IMR-90 (cell line): ENCODE measurements around the gene TAP2. TPM values are rescaled to one million over a fixed set of nuclear protein-coding genes. Genes with fewer than 3 reads are reported as not detected.

Source experiments
- ATAC-seq: fragments of 200-7000 bp; cut with Tn5 transposase; 2 replicates; pipeline ENCODE4 v1.9.1; 2020; ENCODE audit warnings: low read depth, mild to moderate bottlenecking, moderate library complexity
- BruUV-seq: library from RNA; stranded (reverse); fragments of 400-500 nt; replicated peaks from 2 replicates; lab custom pipeline; 2021; lab: Mats Ljungman, UMichigan
- CTCF ChIA-PET: fragments of 300-600 bp; formaldehyde crosslinking; extraction: SDS; loops from one replicate; lab custom pipeline; 2021; ENCODE audit warnings: antibody characterized with exemption; lab: Yijun Ruan, JAX
- POLR2A ChIA-PET: fragments of 300-600 bp; sonication (Branson Sonifier 250); formaldehyde crosslinking; loops from one replicate; lab custom pipeline; 2022; ENCODE audit warnings: antibody characterized with exemption; ENCODE audit not compliant: unreplicated experiment; lab: Charles Lee
- DNase-seq: peaks from one replicate; pipeline ENCODE4 v3.0.0; 2013
- H2AFZ ChIP-seq: replicated peaks from 2 replicates; pipeline ENCODE3; 2013; ENCODE audit warnings: low read length, mild to moderate bottlenecking; ENCODE audit not compliant: poor library complexity
- H2AK5ac ChIP-seq: 2 replicates; pipeline ENCODE4 v1.6.1; 2013; ENCODE audit warnings: low read depth, low read length, inconsistent platforms
- H2AK9ac ChIP-seq: replicated peaks from 2 replicates; pipeline ENCODE3; 2013; ENCODE audit warnings: mild to moderate bottlenecking, low read depth, low read length, moderate library complexity; ENCODE audit not compliant: poor library complexity
- H2BK120ac ChIP-seq: 2 replicates; pipeline ENCODE4 v1.6.1; 2013; ENCODE audit warnings: low read depth, low read length, inconsistent platforms
- H2BK15ac ChIP-seq: 3 replicates; pipeline ENCODE4 v1.6.1; 2013; ENCODE audit warnings: low read depth, low read length, inconsistent platforms
- H2BK20ac ChIP-seq: 2 replicates; pipeline ENCODE4 v1.6.1; 2013; ENCODE audit warnings: low read depth, mild to moderate bottlenecking, inconsistent platforms, low read length, moderate library complexity
- H2BK5ac ChIP-seq: 2 replicates; pipeline ENCODE4 v1.6.1; 2013; ENCODE audit warnings: mild to moderate bottlenecking, low read depth, low read length, inconsistent platforms; ENCODE audit not compliant: poor library complexity, severe bottlenecking
- H3K14ac ChIP-seq: replicated peaks from 2 replicates; pipeline ENCODE4 v1.6.1; 2013; ENCODE audit warnings: low read depth, low read length, inconsistent platforms
- H3K18ac ChIP-seq: 2 replicates; pipeline ENCODE4 v1.6.1; 2013; ENCODE audit warnings: low read depth, low read length, control low read depth
- H3K23ac ChIP-seq: 2 replicates; pipeline ENCODE4 v1.6.1; 2013; ENCODE audit warnings: low read depth, low read length, inconsistent platforms
- H3K27ac ChIP-seq: 2 replicates; pipeline ENCODE4 v1.5.1; 2013; ENCODE audit warnings: mild to moderate bottlenecking, control low read depth, low read length; ENCODE audit not compliant: insufficient read depth
- H3K27me3 ChIP-seq: 2 replicates; pipeline ENCODE4 v1.6.1; 2013; ENCODE audit warnings: low read length; ENCODE audit not compliant: control insufficient read depth, insufficient read depth
- H3K36me3 ChIP-seq: 2 replicates; pipeline ENCODE4 v1.6.1; 2013; ENCODE audit warnings: low read length, mixed read lengths; ENCODE audit not compliant: control insufficient read depth, insufficient read depth
- H3K4ac ChIP-seq: 2 replicates; pipeline ENCODE4 v1.6.1; 2013; ENCODE audit warnings: low read depth, low read length, inconsistent platforms
- H3K4me1 ChIP-seq: 2 replicates; pipeline ENCODE4 v1.6.1; 2013; ENCODE audit warnings: low read length, mixed read lengths; ENCODE audit not compliant: control insufficient read depth, insufficient read depth
- H3K4me2 ChIP-seq: 2 replicates; pipeline ENCODE4 v1.6.1; 2013; ENCODE audit warnings: low read depth, mild to moderate bottlenecking, control low read depth, low read length, moderate library complexity
- H3K4me3 ChIP-seq: 2 replicates; pipeline ENCODE4 v1.5.1; 2013; ENCODE audit warnings: low read depth, mild to moderate bottlenecking, control low read depth, low read length, moderate library complexity; ENCODE audit not compliant: insufficient read depth
- H3K56ac ChIP-seq: 2 replicates; pipeline ENCODE4 v1.6.1; 2013; ENCODE audit warnings: low read length, inconsistent platforms; ENCODE audit not compliant: insufficient read depth; ENCODE audit errors: extremely low read depth
- H3K79me1 ChIP-seq, 2 experiments: 2 replicates each; pipeline ENCODE4 v1.6.1; 2013; ENCODE audit warnings: low read length in 2 of 2, inconsistent platforms in 1 of 2, low read depth in 1 of 2
- H3K9ac ChIP-seq: 2 replicates; pipeline ENCODE4 v1.6.1; 2013; ENCODE audit warnings: low read depth, low read length, control low read depth
- H3K9me1 ChIP-seq: 2 replicates; pipeline ENCODE4 v1.6.1; 2013; ENCODE audit warnings: low read length, inconsistent platforms; ENCODE audit not compliant: insufficient read depth
- H3K9me3 ChIP-seq: 2 replicates; pipeline ENCODE4 v1.6.1; 2013; ENCODE audit warnings: low read length; ENCODE audit not compliant: control insufficient read depth, insufficient read depth
- H4K20me1 ChIP-seq: 2 replicates; pipeline ENCODE4 v1.6.1; 2013; ENCODE audit warnings: low read length, inconsistent platforms; ENCODE audit not compliant: insufficient read depth
- H4K5ac ChIP-seq: 2 replicates; pipeline ENCODE4 v1.6.1; 2013; ENCODE audit warnings: mild to moderate bottlenecking, low read depth, low read length, control low read depth
- H4K8ac ChIP-seq, 2 experiments: 2 replicates each; pipeline ENCODE4 v1.6.1; 2013; ENCODE audit warnings: low read depth in 2 of 2, low read length in 2 of 2, control low read depth in 1 of 2, inconsistent platforms in 1 of 2
- H4K91ac ChIP-seq: 2 replicates; pipeline ENCODE4 v1.6.1; 2013; ENCODE audit warnings: low read depth, low read length, inconsistent platforms; ENCODE audit not compliant: insufficient read depth
- CHD1 ChIP-seq: IDR thresholded peaks from 2 replicates; pipeline ENCODE4 v1.6.1; 2012; ENCODE audit warnings: low read depth, low read length, improper control_type of control experiment
- FOS ChIP-seq: fragments of 150-350 bp; IDR thresholded peaks from 2 replicates; pipeline ENCODE4 v1.6.1; 2016; ENCODE audit warnings: low read depth, low read length
- MAFK ChIP-seq: IDR thresholded peaks from 2 replicates; pipeline ENCODE4 v1.6.1; 2012; ENCODE audit warnings: low read depth, low read length, improper control_type of control experiment
- MAZ ChIP-seq: IDR thresholded peaks from 2 replicates; pipeline ENCODE4 v1.6.1; 2012; ENCODE audit warnings: low read depth, mild to moderate bottlenecking, low read length, improper control_type of control experiment, moderate library complexity, borderline replicate concordance
- MXI1 ChIP-seq: IDR thresholded peaks from 2 replicates; pipeline ENCODE4 v1.6.1; 2012; ENCODE audit warnings: low read depth, mild to moderate bottlenecking, low read length, moderate library complexity, borderline replicate concordance
- WGBS, 2 experiments: methylation state at CpG; one replicate each; pipeline versions ENCODE4 v1.1.5 to v1.1.7; 2013; ENCODE audit warnings: missing lambda C conversion rate in 2 of 2; ENCODE audit not compliant: insufficient read length in 1 of 2; ENCODE audit errors: extremely low coverage in 2 of 2; 5-methylcytosine and 5-hydroxymethylcytosine counted together
- dilution Hi-C: fragments of 300-500 bp; cut with HindIII; formaldehyde crosslinking; loops from one replicate; pipeline ENCODE4 v1.14.3; 2018; ENCODE audit warnings: low sequenced_read_pairs; ENCODE audit not compliant: unreplicated experiment
- in situ Hi-C: fragments of 300-500 bp; cut with MboI; formaldehyde crosslinking; loops from 3 replicates; pipeline ENCODE4 v1.14.3; 2019; ENCODE audit warnings: low sequenced_read_pairs, inconsistent platforms, mixed read lengths
- intact Hi-C: fragments of 100-400 bp; cut with micrococcal nuclease; formaldehyde crosslinking; loops from 2 replicates; pipeline ENCODE4 v1.10.0; 2022
- polyA plus RNA-seq, 3 experiments: library from polyadenylated mRNA; depleted of rRNA; stranded (reverse); fragments of >200 nt; gene quantifications; 2 replicates each; pipeline ENCODE4 v1.2.3, GENCODE V29; 2012; ENCODE audit warnings: low replicate concordance in 1 of 3
- total RNA-seq: library from RNA; depleted of rRNA; stranded (reverse); fragments of >200 nt; gene quantifications from 2 replicates; pipeline ENCODE4 v1.2.3, GENCODE V29; 2012; rRNA removed

Gene TAP2
- total and polyA plus RNA-seq, 2 of the 4 experiments (the other 2 are of a cell fraction), result 6.6 to 11.4 TPM

DNA sequence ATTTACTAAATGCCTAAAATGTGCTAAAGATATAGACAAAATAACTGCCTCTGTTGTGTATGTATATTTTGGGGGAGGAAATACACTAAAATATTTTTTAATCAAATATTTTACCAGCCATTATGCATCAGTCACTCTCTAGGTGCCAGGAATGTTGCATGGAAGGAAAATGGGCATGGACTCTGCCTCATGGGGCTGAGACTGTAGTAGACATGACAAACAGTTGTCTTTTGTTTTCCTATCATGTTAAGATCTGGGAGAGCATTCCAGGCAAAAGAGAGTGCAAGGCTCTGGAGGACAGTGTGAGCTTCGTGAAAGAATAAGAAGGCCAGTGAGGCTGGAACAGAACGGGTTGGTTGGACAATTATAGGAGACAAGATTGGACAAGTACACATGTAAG, 48.2 kb downstream of the TAP2 start:
- no peak overlapping the region for H4K91ac ChIP-seq
- ChIA-PET POLR2A (no interaction called here), CTCF (no interaction called here)
- DNase-seq, result no peak
- H2AFZ ChIP-seq, result no peak overlapping the region
- no peak overlapping the region for H3K14ac ChIP-seq
- no peaks in the 10 kb centered on the region for H3K79me1 ChIP-seq
- no peak overlapping the region for H3K4ac ChIP-seq
- no peak overlapping the region for H3K56ac ChIP-seq
- no peak overlapping the region for H4K8ac ChIP-seq
- in situ Hi-C loops (loop anchor here (10.0 kb wide), 1 partner anchor 546 kb away; no protein-coding TSS in a partner anchor), intact Hi-C loops (no loop called here), dilution Hi-C loops (no loop called here)
- no peak overlapping the region for H3K4me3 ChIP-seq
- no peak overlapping the region for H2BK120ac ChIP-seq
- H2AK5ac ChIP-seq, result no peak overlapping the region
- H3K9me3 ChIP-seq, result no peaks in the 10 kb centered on the region
- no peak overlapping the region for H3K9ac ChIP-seq
- H2BK20ac ChIP-seq, result no peak overlapping the region
- H3K36me3 ChIP-seq, result no peaks in the 10 kb centered on the region
- H3K27ac ChIP-seq, result no peak overlapping the region
- H2BK15ac ChIP-seq, result no peak overlapping the region
- H3K9me1 ChIP-seq, result no peaks in the 10 kb centered on the region
- no peak overlapping the region for H2BK5ac ChIP-seq
- H4K20me1 ChIP-seq, result no peaks in the 10 kb centered on the region
- no peak overlapping the region for H3K4me2 ChIP-seq
- H3K27me3 ChIP-seq, result peaks cover 22% of the 10 kb centered on the region
- H3K23ac ChIP-seq, result no peak overlapping the region
- no peak for ATAC-seq
- no peak overlapping the region for H3K18ac ChIP-seq
- no peak overlapping the region for H2AK9ac ChIP-seq
- no TSS peak for BruUV-seq
- no CpG with 5 or more reads among the region's 2 CpGs for WGBS, 2 experiments
- H3K4me1 ChIP-seq, result no peaks in the 10 kb centered on the region
- TF ChIP-seq MAZ (no peak), MXI1 (no peak), CHD1 (no peak), MAFK (no peak), FOS (no peak)
- H4K5ac ChIP-seq, result no peak overlapping the region

Other genes starting within 250 kb of the TAP2 start
- not detected in 2 replicates for gene HLA-DRB1, start 248.9 kb downstream of the TAP2 start, total RNA-seq
- gene HLA-DRB1, start 248.9 kb downstream of the TAP2 start, polyA plus RNA-seq (2012; rRNA removed), result not detected in 2 replicates
- gene HLA-DQA1, start 201.3 kb downstream of the TAP2 start, total RNA-seq, result not detected in 2 replicates
- not detected in 2 replicates for gene HLA-DQA1, start 201.3 kb downstream of the TAP2 start, polyA plus RNA-seq (2012; rRNA removed)
- not detected in 2 replicates for gene HLA-DQB1, start 172.1 kb downstream of the TAP2 start, total RNA-seq
- gene HLA-DQB1, start 172.1 kb downstream of the TAP2 start, polyA plus RNA-seq (2012; rRNA removed), result not detected in 2 replicates
- gene HLA-DQA2, start 97.3 kb downstream of the TAP2 start, total RNA-seq, result not detected in 2 replicates
- gene HLA-DQA2, start 97.3 kb downstream of the TAP2 start, polyA plus RNA-seq (2012; rRNA removed), result not detected in 2 replicates
- gene HLA-DQB2, start 75.2 kb downstream of the TAP2 start, total RNA-seq, result not detected in 2 replicates
- not detected in 2 replicates for gene HLA-DQB2, start 75.2 kb downstream of the TAP2 start, polyA plus RNA-seq (2012; rRNA removed)
- 0.28 and 0.36 TPM in 2 replicates for gene HLA-DOB, start 21.7 kb downstream of the TAP2 start, total RNA-seq
- gene HLA-DOB, start 21.7 kb downstream of the TAP2 start, polyA plus RNA-seq (2012; rRNA removed), result 1.6 and 2.3 TPM in 2 replicates
- gene PSMB8, start 5.3 kb upstream of the TAP2 start, total RNA-seq, result 26.1 and 33.3 TPM in 2 replicates
- gene PSMB8, start 5.3 kb upstream of the TAP2 start, polyA plus RNA-seq (2012; rRNA removed), result 31.6 and 31.8 TPM in 2 replicates
- 20.8 and 27.6 TPM in 2 replicates for gene TAP1, start 15.0 kb upstream of the TAP2 start, total RNA-seq
- 19.5 and 20.1 TPM in 2 replicates for gene TAP1, start 15.0 kb upstream of the TAP2 start, polyA plus RNA-seq (2012; rRNA removed)
- gene PSMB9, start 15.5 kb upstream of the TAP2 start, total RNA-seq, result 8.3 and 9.0 TPM in 2 replicates
- gene PSMB9, start 15.5 kb upstream of the TAP2 start, polyA plus RNA-seq (2012; rRNA removed), result 12.6 and 12.8 TPM in 2 replicates
- 0.18 and 0.28 TPM in 2 replicates for gene HLA-DMB, start 102.3 kb upstream of the TAP2 start, total RNA-seq
- 0.19 and 0.20 TPM in 2 replicates for gene HLA-DMB, start 102.3 kb upstream of the TAP2 start, polyA plus RNA-seq (2012; rRNA removed)
- gene HLA-DMA, start 114.4 kb upstream of the TAP2 start, total RNA-seq, result 1.7 and 2.3 TPM in 2 replicates
- 8.3 and 8.4 TPM in 2 replicates for gene HLA-DMA, start 114.4 kb upstream of the TAP2 start, polyA plus RNA-seq (2012; rRNA removed)
- 75.8 and 99.5 TPM in 2 replicates for gene BRD2, start 129.9 kb upstream of the TAP2 start, total RNA-seq
- 140 and 144 TPM in 2 replicates for gene BRD2, start 129.9 kb upstream of the TAP2 start, polyA plus RNA-seq (2012; rRNA removed)
- gene HLA-DOA, start 170.9 kb upstream of the TAP2 start, total RNA-seq, result not detected in 2 replicates
- gene HLA-DOA, start 170.9 kb upstream of the TAP2 start, polyA plus RNA-seq (2012; rRNA removed), result not detected in 2 replicates
- gene HLA-DPA1, start 234.9 kb upstream of the TAP2 start, total RNA-seq, result not detected in 2 replicates
- not detected in 2 replicates for gene HLA-DPA1, start 234.9 kb upstream of the TAP2 start, polyA plus RNA-seq (2012; rRNA removed)
- gene HLA-DPB1, start 237.3 kb upstream of the TAP2 start, total RNA-seq, result 5.8 and 7.7 TPM in 2 replicates
- 9.7 and 10.7 TPM in 2 replicates for gene HLA-DPB1, start 237.3 kb upstream of the TAP2 start, polyA plus RNA-seq (2012; rRNA removed)